HepG2 (cell line): ENCODE measurements around the gene SEC63. TPM values are rescaled to one million over a fixed set of nuclear protein-coding genes. Genes with fewer than 3 reads are reported as not detected.
A peak's percentile ranks its signal among the peaks of the same experiment; 100 is the strongest.
"Not testable (repeated sequence)": the region's sequence is repeated elsewhere in the genome, so short reads cannot be mapped to it uniquely, and the experiment has no call there.

ENCODE experiments used
- ATAC-seq: fragments of 200-7000 bp; cut with Tn5 transposase; 3 replicates; pipeline ENCODE4 v1.9.1; 2020; ENCODE audit warnings: mild to moderate bottlenecking, moderate library complexity
- BruUV-seq: library from RNA; stranded (reverse); fragments of 400-500 nt; replicated peaks from 2 replicates; lab custom pipeline; 2021; lab: Mats Ljungman, UMichigan
- CTCF ChIA-PET: fragments of 300-600 bp; formaldehyde crosslinking; extraction: SDS; loops from one replicate; lab custom pipeline; 2021; ENCODE audit warnings: low total read pairs, inconsistent platforms, low intra/inter-chr PET ratio; lab: Yijun Ruan, JAX
- POLR2A ChIA-PET: fragments of 350-600 bp; sonication (Branson Sonifier 250); formaldehyde crosslinking; loops from one replicate; lab custom pipeline; 2020; ENCODE audit warnings: antibody characterized with exemption, inconsistent platforms; lab: Yijun Ruan, JAX
- DNase-seq: peaks from one replicate; pipeline ENCODE4 v3.0.0-alpha.2; 2015; ENCODE audit warnings: low spot score
- FAIRE-seq: peaks from 3 replicates; lab custom pipeline; 2011; peaks lifted over from hg19 to GRCh38; lab: Jason Lieb, UNC
- H2AFZ ChIP-seq: one replicate; pipeline ENCODE4 v1.6.1; 2011; ENCODE audit warnings: low read length, inconsistent platforms
- H3K27ac ChIP-seq: fragments of 300-600 bp; 3 replicates; pipeline ENCODE4 v1.8.0; 2011; ENCODE audit warnings: mixed run types, mild to moderate bottlenecking, mixed read lengths, low read length, inconsistent platforms; ENCODE audit not compliant: insufficient read depth; ENCODE audit errors: extremely low read length
- H3K27me3 ChIP-seq, 2 experiments: fragments of 200-600 bp in 1 of 2; 2 replicates in 1 of 2; 3 replicates in 1 of 2; pipeline versions ENCODE4 v1.6.0 to v1.8.0; 2011; ENCODE audit warnings: low read length in 2 of 2, mild to moderate bottlenecking in 2 of 2, moderate library complexity in 2 of 2, inconsistent platforms in 1 of 2; ENCODE audit not compliant: insufficient read depth in 2 of 2, control insufficient read depth in 1 of 2
- H3K36me3 ChIP-seq, 2 experiments: fragments of 200-600 bp in 1 of 2; replicated peaks in 1 of 2; 2 replicates in 1 of 2; 3 replicates in 1 of 2; pipeline versions ENCODE4 v1.5.1 to v1.8.0; 2011; ENCODE audit warnings: low read length in 2 of 2, inconsistent platforms in 1 of 2; ENCODE audit not compliant: insufficient read depth in 2 of 2, control insufficient read depth in 1 of 2
- H3K4me1 ChIP-seq: 2 replicates; pipeline ENCODE4 v1.5.1; 2012; ENCODE audit warnings: low read length, inconsistent platforms; ENCODE audit not compliant: insufficient read depth
- H3K4me2 ChIP-seq: 2 replicates; pipeline ENCODE4 v1.6.0; 2011; ENCODE audit warnings: low read depth, low read length, inconsistent platforms
- H3K4me3 ChIP-seq, 3 experiments: fragments of 200-600 bp in 1 of 3; sonication (generic), shearing (Covaris generic) in 1 of 3; replicated peaks in 1 of 3; 2 replicates each; pipeline ENCODE4 v1.5.1; 2011 to 2016; ENCODE audit warnings: low read length in 3 of 3, inconsistent platforms in 2 of 3, low read depth in 2 of 3, mild to moderate bottlenecking in 2 of 3, control low read depth in 1 of 3, mixed read lengths in 1 of 3; ENCODE audit not compliant: insufficient read depth in 1 of 3
- H3K79me2 ChIP-seq: one replicate; pipeline ENCODE4 v1.6.1; 2011; ENCODE audit warnings: low read length, inconsistent platforms; ENCODE audit not compliant: insufficient read depth
- H3K9ac ChIP-seq: 2 replicates; pipeline ENCODE4 v1.6.0; 2011; ENCODE audit warnings: mild to moderate bottlenecking, low read depth, low read length, inconsistent platforms; ENCODE audit not compliant: insufficient read depth
- H3K9me3 ChIP-seq: 2 replicates; pipeline ENCODE4 v1.5.1; 2012; ENCODE audit warnings: mild to moderate bottlenecking, low read length
- H4K20me1 ChIP-seq: 2 replicates; pipeline ENCODE4 v1.6.0; 2011; ENCODE audit warnings: inconsistent platforms, mild to moderate bottlenecking, low read length, moderate library complexity; ENCODE audit not compliant: insufficient read depth
- EP300 ChIP-seq, 3 experiments: sonication (generic) in 1 of 3; formaldehyde crosslinking in 1 of 3; IDR thresholded peaks; 2 replicates each; pipeline versions ENCODE4 v1.5.1 to v1.6.1; 2011 to 2020; ENCODE audit warnings: low read depth in 2 of 3, low read length in 2 of 3, borderline replicate concordance in 1 of 3, improper control_type of control experiment in 1 of 3, mild to moderate bottlenecking in 1 of 3, missing genetic modification reagents in 1 of 3, moderate library complexity in 1 of 3
- NBN ChIP-seq: fragments of 450-650 bp; conservative IDR thresholded peaks from 2 replicates; pipeline ENCODE4 v1.6.1; 2017
- NCOA1 ChIP-seq: sonication (generic); formaldehyde crosslinking; IDR thresholded peaks from 2 replicates; pipeline ENCODE4 v1.9.0; 2021; ENCODE audit warnings: missing genetic modification reagents
- NFKB2 ChIP-seq: sonication (generic); formaldehyde crosslinking; IDR thresholded peaks from 2 replicates; pipeline ENCODE4 v1.4.0; 2020; ENCODE audit warnings: missing genetic modification reagents, borderline replicate concordance
- NR2F6 ChIP-seq, 2 experiments: IDR thresholded peaks; 2 replicates each; pipeline ENCODE4 v1.6.1; 2016; ENCODE audit warnings: antibody characterized with exemption in 1 of 2, mild to moderate bottlenecking in 1 of 2
- PHF21A ChIP-seq: sonication (generic); formaldehyde crosslinking; IDR thresholded peaks from 2 replicates; pipeline ENCODE4 v1.5.0; 2020; ENCODE audit warnings: mild to moderate bottlenecking, missing genetic modification reagents
- TRAFD1 ChIP-seq: sonication (generic); formaldehyde crosslinking; IDR thresholded peaks from 2 replicates; pipeline ENCODE4 v1.5.1; 2020; ENCODE audit warnings: missing genetic modification reagents, mild to moderate bottlenecking, borderline replicate concordance
- ZNF335 ChIP-seq: sonication (generic); formaldehyde crosslinking; IDR thresholded peaks from 2 replicates; pipeline ENCODE4 v1.4.0; 2020; ENCODE audit warnings: missing genetic modification reagents
- ZNF770 ChIP-seq: sonication (generic); formaldehyde crosslinking; IDR thresholded peaks from 2 replicates; pipeline ENCODE4 v1.5.0; 2020; ENCODE audit warnings: mild to moderate bottlenecking, missing genetic modification reagents
- WGBS: methylation state at CpG from one replicate; pipeline ENCODE4 v1.1.6; 2017; ENCODE audit warnings: low lambda C conversion rate; 5-methylcytosine and 5-hydroxymethylcytosine counted together
- in situ Hi-C: cut with HindIII; loops from 2 replicates; pipeline ENCODE4 v1.10.0; 2017; ENCODE audit warnings: low pct_unique_long_range_greater_than_20kb; ENCODE audit not compliant: extremely low pct_ligation_motif_present
- intact Hi-C: fragments of 100-400 bp; cut with micrococcal nuclease; formaldehyde crosslinking; loops from one replicate; pipeline ENCODE4 v1.10.0; 2022; ENCODE audit not compliant: unreplicated experiment
- polyA plus RNA-seq, 8 experiments: library from polyadenylated mRNA; depleted of rRNA in 3 of 8; stranded (reverse) in 7 of 8; unstranded in 1 of 8; fragments of >200 nt; fragmentation: Illumina TruSeq in 4 of 8; extraction: Trizol in 4 of 8; gene quantifications; 2 replicates each; pipeline versions ENCODE4 v1.2.1 to v1.2.3, GENCODE V29; 2011 to 2016; ENCODE audit warnings: low read depth in 4 of 8, missing spikeins in 1 of 8, mixed read lengths in 1 of 8; ENCODE audit not compliant: insufficient read depth in 1 of 8
- total RNA-seq, 5 experiments: library from RNA; depleted of rRNA; stranded (reverse); fragments of >200 nt; fragmentation: Illumina TruSeq; extraction: Trizol; gene quantifications; 2 replicates each; pipeline ENCODE4 v1.2.3, GENCODE V29; 2016; ENCODE audit warnings: low read depth in 1 of 5

SEC63 gene
- total and polyA plus RNA-seq, 2 of the 13 experiments (the other 11 are each of a cell fraction or from before 2014, with no cell fraction given) = 20.2 to 45.9 TPM

DNA sequence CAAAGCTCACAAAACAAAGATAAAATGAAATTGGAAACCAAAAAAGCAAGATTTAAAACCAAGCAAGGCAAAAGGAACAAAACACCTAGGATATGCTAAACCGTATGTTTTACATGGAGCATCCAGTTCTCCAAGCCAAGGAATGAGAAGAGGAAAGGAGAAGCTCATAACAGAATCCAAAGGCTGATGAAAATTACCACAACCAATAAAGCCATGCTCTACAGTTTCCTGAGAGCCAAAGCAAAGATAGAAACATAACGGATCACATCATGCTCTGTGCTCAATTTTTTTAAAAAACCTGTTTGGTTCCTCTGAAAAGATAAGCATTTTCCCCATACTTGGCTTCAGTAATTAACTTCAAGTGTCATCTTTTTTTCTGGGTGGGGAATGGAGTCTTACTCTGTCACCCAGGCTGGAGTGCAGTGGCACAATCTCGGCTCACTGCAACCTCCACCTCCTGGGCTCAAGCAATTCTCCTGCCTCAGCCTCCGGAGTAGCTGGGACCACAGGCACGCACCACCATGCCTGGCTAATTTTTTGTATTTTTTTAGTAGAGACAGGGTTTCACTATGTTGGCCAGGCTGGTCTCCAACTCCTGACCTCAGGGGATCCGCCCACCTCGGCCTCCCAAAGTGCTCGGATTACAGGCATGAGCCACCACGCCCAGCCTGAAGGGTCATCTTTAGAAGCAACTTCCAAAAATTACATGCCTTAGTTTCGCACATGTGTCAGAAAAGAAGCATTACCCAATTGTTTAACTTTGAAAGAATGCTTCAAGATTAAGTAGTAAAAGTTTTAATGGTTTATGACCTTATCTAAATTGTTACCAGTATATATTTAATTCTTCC is 31.1 kb downstream of the SEC63 start:
- H3K4me2 ChIP-seq, H3K9me3 ChIP-seq, in situ Hi-C loops, POLR2A ChIA-PET, BruUV-seq, H3K27me3 ChIP-seq, H3K4me3 ChIP-seq, FAIRE-seq, ATAC-seq, intact Hi-C loops, H3K27ac ChIP-seq, H2AFZ ChIP-seq, CTCF ChIA-PET, H3K9ac ChIP-seq, DNase-seq: not testable (repeated sequence)
- H3K79me2 ChIP-seq = peaks cover 59% of the 10 kb centered on the region
- 0 out of 2 replicates have a peak, but pooled peaks have one; percentile 5 for TF ChIP-seq ZNF770 (CRISPR knock-in tag)
- H4K20me1 ChIP-seq = peaks cover 24% of the 10 kb centered on the region
- peaks cover 14% of the 10 kb centered on the region for H3K4me1 ChIP-seq
- 87% methylated on average over 10 of the region's 10 CpGs for WGBS
- peaks cover 1 to 30% of the 10 kb centered on the region in 2 experiments; a peak in 4 of 5 replicates for H3K36me3 ChIP-seq

DNA sequence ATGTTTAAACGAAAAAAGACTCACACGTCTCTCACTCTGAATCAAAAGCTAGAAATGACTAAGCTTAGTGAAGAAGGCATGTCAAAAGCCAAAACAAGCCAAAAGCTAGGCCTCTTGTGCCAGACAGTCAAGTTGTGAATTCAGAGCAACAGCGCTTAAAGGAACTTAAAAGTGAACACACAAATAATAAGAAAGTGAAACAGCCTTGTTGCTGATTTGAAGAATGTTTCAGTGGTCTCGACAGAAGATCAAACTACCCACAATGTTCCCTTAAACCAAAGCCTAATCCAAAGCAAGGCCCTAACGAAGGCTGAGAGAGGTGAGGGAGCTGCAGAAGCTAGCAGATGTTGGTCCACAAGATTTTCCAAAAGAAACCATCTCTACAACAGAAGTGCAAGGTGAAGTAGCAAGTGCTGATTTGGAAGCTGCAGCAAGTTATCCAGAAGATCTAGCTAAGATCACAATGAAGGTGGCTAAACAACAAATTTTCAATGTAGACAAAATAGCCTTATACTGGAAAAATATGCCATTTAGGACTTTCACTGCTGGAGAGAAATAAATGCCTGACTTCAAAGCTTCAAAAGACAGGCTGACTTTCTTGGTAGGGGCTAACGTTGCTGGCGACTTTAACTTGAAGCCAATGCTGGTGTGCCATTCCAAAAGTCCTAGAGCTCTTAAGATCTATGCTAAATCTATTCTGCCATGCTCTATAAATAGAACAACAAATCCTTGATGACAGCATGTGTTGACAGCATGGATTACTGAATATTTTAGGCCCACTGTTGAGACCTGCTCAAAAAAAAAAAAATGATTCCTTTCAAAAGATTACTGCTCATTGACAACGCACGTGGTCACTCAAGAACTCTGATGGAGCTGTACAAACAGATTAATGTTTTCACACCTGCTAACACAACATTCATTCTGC is 40.3 kb downstream of the SEC63 start:
- in situ Hi-C loops = no loop called here
- H2AFZ ChIP-seq = no peak overlapping the region
- peaks cover 2% of the 10 kb centered on the region for H3K79me2 ChIP-seq
- POLR2A ChIA-PET = no interaction called here
- H3K27ac ChIP-seq = no peak overlapping the region
- no peak overlapping the region for H3K4me3 ChIP-seq
- no peaks in the 10 kb centered on the region for H3K27me3 ChIP-seq
- no peaks in the 10 kb centered on the region for H4K20me1 ChIP-seq
- WGBS = 98% methylated on average over 9 of the region's 9 CpGs
- peaks cover 20% of the 10 kb centered on the region for H3K9me3 ChIP-seq
- BruUV-seq = no TSS peak
- intact Hi-C loops = no loop called here
- H3K4me1 ChIP-seq = no peaks in the 10 kb centered on the region
- peaks cover 21 to 63% of the 10 kb centered on the region in 2 experiments for H3K36me3 ChIP-seq
- no peak overlapping the region for H3K9ac ChIP-seq
- FAIRE-seq (no peak), DNase-seq (no peak), ATAC-seq (no peak)
- CTCF ChIA-PET = no interaction called here
- no peak overlapping the region for H3K4me2 ChIP-seq
- no peak for TF ChIP-seq ZNF335
- no peak for TF ChIP-seq NR2F6 (IDR thresholded peaks at IDR 0.05)
- no peak for TF ChIP-seq NR2F6 (CRISPR knock-in tag; IDR thresholded peaks at IDR 0.05)
- TF ChIP-seq EP300 (IDR thresholded peaks at IDR 0.05; ENCODE audit: low read depth in 2 of 2, low read length in 2 of 2) = no peak
- no peak for TF ChIP-seq EP300 (CRISPR knock-in tag; IDR thresholded peaks at IDR 0.05; ENCODE audit: borderline replicate concordance)
- no peak for TF ChIP-seq PHF21A (CRISPR knock-in tag)
- TF ChIP-seq NFKB2 (CRISPR knock-in tag) = no peak
- no peak for TF ChIP-seq NCOA1
- TF ChIP-seq TRAFD1 (CRISPR knock-in tag) = no peak
- no peak for TF ChIP-seq NBN
